Measurements from ENCODE around the gene CDH4.

The CDH4 gene

GRCh38 chr20:61819921-61820825, 568.1 kb downstream of the CDH4 start:
- no peak for DNase-seq

GRCh38 chr20:61821735-61822134, 569.7 kb downstream of the CDH4 start:
- no peak for DNase-seq

GRCh38 chr20:61822396-61822795, 570.3 kb downstream of the CDH4 start:
- no peak for DNase-seq

GRCh38 chr20:61823242-61823641, 571.2 kb downstream of the CDH4 start:
- no peak for DNase-seq

GRCh38 chr20:61828891-61829290, 576.8 kb downstream of the CDH4 start:
- DNase-seq = no peak

DNA sequence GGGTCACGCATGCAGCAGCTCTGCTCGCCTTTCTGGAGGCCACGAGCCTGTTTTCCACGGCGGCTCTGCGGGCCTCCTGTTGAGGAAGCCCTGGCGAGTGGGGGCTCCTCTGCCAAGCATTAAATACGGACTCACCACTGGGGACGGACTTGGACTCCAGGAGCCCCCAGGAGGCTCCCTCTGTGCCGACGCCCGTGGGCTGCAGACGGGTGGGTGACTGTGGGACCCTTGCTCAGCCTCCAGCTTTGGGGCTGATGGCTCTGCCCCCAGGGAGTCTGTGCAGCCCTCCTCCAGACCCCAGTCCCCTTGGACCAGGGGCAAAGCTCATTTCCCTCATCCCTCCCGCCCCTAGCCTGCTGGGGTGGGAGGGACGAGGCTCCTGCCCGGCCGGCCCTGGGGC, 577.5 kb downstream of the CDH4 start:
- no peak for DNase-seq

- no peak for DNase-seq
These were observed 578.3 kb downstream of the CDH4 start for GRCh38 chr20:61830241-61830930.

- DNase-seq = no peak
These were observed 578.9 kb downstream of the CDH4 start for GRCh38 chr20:61830991-61831390.

GRCh38 chr20:61832181-61832580, 580.1 kb downstream of the CDH4 start:
- DNase-seq = no peak

DNA sequence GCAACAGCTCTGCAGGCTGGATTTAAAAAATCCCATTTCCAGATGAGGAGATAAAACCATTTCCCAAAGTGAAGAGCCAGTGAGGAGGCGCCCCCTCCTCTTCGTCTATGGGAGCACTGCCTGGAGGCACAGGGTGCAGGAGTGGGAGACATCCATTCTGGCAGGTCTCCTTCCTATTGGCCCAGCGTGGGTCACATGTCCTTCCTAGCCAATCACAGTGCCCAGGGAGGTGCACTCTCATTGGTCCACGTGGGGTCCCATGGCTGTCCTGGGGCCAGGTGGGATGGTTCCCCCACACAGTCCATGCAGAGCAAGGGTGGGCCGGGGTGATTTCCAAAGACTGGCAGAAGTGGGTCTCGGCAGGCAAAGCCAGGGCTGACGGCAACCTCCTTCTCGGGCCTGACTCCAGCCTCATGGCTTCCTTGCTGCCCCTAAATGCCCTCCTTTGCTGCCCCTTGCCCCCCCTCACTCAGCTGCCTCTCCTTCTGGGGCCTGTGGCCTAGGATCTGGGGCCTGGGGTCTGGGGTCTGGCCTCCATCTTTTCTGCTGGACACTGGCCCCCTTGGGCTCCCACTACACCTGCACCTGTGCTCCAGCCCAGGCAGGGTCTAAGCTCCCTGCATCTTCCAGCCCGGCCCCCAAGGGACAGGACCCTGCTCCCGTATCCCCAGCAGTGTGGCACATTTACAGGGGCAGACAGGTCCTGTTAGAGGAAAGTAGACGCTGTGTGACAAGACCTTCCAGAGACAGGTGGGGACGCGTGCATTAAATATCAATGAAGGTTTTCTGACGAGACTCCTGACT, 581.9 kb downstream of the CDH4 start:
- DNase-seq = no peak

GRCh38 chr20:61835301-61835700, 583.2 kb downstream of the CDH4 start:
- no peak for DNase-seq

DNA sequence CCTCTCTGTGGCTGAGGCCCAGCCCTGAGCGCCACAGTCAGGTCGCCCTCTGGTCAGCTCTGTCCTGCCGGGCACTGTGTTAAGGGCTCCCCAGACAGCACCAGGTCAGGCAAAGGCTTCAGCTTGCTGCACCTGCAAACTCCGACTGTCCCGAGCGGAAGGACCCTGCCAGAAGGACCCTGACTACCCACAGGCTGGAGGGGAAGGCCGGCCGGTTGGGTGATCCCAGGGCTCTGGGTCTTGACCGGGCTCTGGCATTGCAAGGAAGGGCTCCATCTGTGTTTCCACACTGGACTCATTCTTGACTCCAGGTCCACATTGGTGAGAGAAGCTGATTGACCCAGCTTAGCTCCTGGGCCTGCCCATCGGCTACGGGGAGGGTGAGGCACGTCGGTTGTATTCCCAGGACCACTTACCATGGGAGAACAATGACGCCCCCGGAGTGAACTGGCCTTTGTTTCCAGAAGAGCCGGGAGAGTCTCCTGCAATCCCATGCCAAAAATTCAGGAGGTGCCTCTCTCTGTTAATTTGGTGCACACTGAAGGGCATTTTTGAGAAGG, 583.8 kb downstream of the CDH4 start:
- DNase-seq = no peak

GRCh38 chr20:61837200-61837599, 585.1 kb downstream of the CDH4 start:
- DNase-seq = no peak

- DNase-seq = no peak
These were observed 587.3 kb downstream of the CDH4 start for GRCh38 chr20:61839223-61839911.

- no peak for DNase-seq
These were observed 588.1 kb downstream of the CDH4 start for GRCh38 chr20:61839912-61840778.

DNA sequence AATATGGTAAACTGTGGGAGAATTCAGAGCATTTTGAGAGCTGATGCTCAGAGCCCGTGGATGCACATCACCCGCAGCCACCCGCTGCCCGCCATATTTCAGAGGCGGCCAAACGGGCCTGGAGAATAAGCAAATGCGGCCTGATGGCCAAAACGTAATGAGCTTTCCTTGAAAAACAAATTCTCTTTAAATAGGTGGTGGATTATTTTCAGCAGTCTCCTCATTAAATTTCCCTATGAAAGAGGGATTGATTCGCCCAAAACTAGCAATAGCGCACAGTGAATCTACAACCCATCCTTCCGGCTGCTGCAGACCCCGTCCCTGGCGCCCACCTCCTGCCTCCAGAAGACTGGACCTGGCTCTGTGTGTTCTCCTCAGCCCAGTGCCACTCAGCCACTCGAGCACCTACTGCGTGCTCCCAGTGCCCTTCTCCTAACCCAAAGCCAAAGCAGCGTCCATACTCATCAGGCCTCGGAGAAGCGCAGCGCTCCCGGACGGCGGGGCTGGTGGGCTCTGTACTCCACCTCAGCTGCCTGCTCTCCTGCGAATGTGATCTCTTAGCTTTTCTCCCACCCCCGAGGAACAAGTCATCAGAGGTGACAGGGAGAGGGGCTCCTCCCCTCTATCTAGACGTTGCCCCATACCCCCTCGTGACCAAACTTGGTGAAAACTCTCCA, 588.9 kb downstream of the CDH4 start:
- DNase-seq = no peak

- no peak for DNase-seq
These were observed 589.5 kb downstream of the CDH4 start for GRCh38 chr20:61841551-61841950.

DNA sequence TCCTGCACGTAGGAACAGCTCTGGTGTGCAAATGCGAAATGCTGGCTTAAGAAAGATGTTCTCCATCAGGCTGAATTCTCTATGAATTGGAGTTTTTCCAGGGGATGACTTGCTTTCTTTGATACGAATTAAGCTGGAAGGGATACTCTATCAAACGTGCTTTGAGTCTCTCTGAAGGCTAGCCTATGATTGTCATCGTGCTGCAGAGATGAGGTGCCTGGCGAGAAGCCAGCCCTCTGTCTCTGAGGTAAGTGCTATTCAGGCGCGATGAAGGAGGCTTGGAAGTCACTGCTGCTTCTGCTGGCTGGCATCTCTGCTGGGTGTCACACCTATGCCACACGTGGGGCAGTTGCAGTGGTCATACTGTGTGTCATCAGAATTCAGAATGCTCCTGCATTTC, 589.9 kb downstream of the CDH4 start:
- DNase-seq = no peak

- no peak for DNase-seq
These were observed 592.6 kb downstream of the CDH4 start for GRCh38 chr20:61844621-61845020.

- no peak for DNase-seq
These were observed 593.2 kb downstream of the CDH4 start for GRCh38 chr20:61845233-61845671.

GRCh38 chr20:61846074-61846473, 594.0 kb downstream of the CDH4 start:
- DNase-seq = no peak

All from fibroblast of skin of right quadriceps (primary cell).